Naive B cell (primary cell): Measurements from ENCODE around the gene C1orf174. TPM values are rescaled to one million over a fixed set of nuclear protein-coding genes. Genes with fewer than 3 reads are reported as not detected.
"Not testable (repeated sequence)": the region's sequence is repeated elsewhere in the genome, so short reads cannot be mapped to it uniquely, and the experiment has no call there.

ENCODE experiments used
- ATAC-seq, 2 donors: fragments of 150-1000 bp; cut with Tn5 transposase; 2 replicates each; pipeline ENCODE4 v1.10.0; 2021; ENCODE audit warnings: low read depth in 2 of 2, mild to moderate bottlenecking in 2 of 2, moderate library complexity in 2 of 2
- DNase-seq: peaks from one replicate; pipeline ENCODE4 v3.0.0; 2022
- H3K27ac Mint-ChIP-seq, 6 donors: one replicate each; pipeline ENCODE4 v1.8.0; 2020 to 2022; ENCODE audit warnings: mild to moderate bottlenecking in 6 of 6, mixed read lengths in 6 of 6, moderate library complexity in 5 of 6, inconsistent platforms in 2 of 6
- H3K27me3 Mint-ChIP-seq, 3 donors: one replicate each; pipeline ENCODE4 v1.8.0; 2021 to 2022; ENCODE audit warnings: mixed read lengths in 3 of 3, mild to moderate bottlenecking in 1 of 3
- H3K36me3 Mint-ChIP-seq, 2 donors: one replicate each; pipeline ENCODE4 v1.8.0; 2020 to 2022; ENCODE audit warnings: mixed read lengths in 2 of 2, inconsistent platforms in 1 of 2, mild to moderate bottlenecking in 1 of 2
- H3K4me1 Mint-ChIP-seq, 3 donors: one replicate each; pipeline ENCODE4 v1.8.0; 2020 to 2022; ENCODE audit warnings: mixed read lengths in 3 of 3, inconsistent platforms in 1 of 3, mild to moderate bottlenecking in 1 of 3, moderate library complexity in 1 of 3
- H3K4me3 Mint-ChIP-seq, 8 donors: one replicate each; pipeline ENCODE4 v1.8.0; 2020 to 2022; ENCODE audit warnings: mild to moderate bottlenecking in 8 of 8, mixed read lengths in 8 of 8, moderate library complexity in 8 of 8, inconsistent platforms in 2 of 8
- H3K9me3 Mint-ChIP-seq, 7 donors: one replicate each; pipeline ENCODE4 v1.8.0; 2020 to 2022; ENCODE audit warnings: mixed read lengths in 7 of 7, mild to moderate bottlenecking in 5 of 7, inconsistent platforms in 2 of 7, moderate library complexity in 1 of 7
- polyA plus RNA-seq, 6 donors: library from polyadenylated mRNA; unstranded; fragments of 300-500 nt; fragmentation: Illumina TruSeq; gene quantifications; one replicate each; pipeline ENCODE4 v1.2.3, GENCODE V29; 2021; ENCODE audit warnings: low read depth in 6 of 6

C1orf174 gene
- polyA plus RNA-seq, 6 donors from 2014 or later, result 13.6 to 27.9 (median 21.9) TPM

DNA sequence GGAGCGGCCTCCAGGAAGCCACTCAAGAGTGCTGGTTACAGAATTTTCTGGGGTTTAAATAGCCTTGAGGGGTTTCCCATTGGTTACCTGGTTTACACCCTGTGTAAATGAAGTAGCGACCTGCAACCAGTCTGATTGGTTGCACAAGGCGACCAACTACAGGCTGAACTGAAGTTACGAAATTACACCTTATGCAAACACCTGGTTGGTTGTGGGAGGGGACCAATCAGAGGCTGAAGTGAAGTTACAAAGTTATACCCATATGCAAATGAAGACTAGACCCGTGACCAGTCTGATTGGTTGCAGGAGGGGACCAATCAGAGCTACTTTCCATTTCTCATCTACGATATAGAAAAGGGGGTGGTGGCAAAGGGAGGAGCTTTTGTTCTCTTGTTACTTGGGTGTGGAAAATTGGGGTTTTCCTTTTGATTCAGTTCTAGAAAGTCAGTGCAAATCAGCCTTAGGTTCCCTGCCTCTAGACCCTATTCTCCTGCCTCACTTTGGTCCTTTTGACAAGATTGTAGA is 22.2 kb upstream of the C1orf174 start:
- H3K4me1 Mint-ChIP-seq, result no peaks in the 10 kb centered on the region
- H3K4me3 Mint-ChIP-seq, result no peak overlapping the region
- no peak for ATAC-seq

DNA sequence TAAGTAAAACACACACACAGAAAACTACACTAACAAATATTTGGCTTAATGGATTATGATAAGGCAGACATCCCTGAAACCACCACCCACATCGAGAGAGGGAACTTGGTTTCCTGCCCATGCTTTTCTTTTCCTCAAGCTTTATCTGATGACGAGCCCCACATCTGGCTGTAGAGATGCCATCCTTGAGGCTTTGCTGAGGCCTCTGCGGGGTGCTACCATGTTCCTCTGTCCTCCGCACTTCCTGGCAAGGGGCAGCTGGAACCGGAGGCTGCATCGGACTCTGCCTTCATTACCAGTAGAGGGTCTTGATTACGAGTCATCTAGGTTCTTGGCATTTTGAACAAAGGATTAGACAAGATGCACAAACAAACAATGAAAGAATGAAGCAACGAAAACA is 21.7 kb upstream of the C1orf174 start:
- DNase-seq (no peak), ATAC-seq (no peak)
- H3K27me3 Mint-ChIP-seq, result peaks cover 7 to 14% (median 9%) of the 10 kb centered on the region in 3 donors
- H3K4me1 Mint-ChIP-seq, result no peaks in the 10 kb centered on the region
- no peak overlapping the region for H3K4me3 Mint-ChIP-seq
- H3K36me3 Mint-ChIP-seq, result no peaks in the 10 kb centered on the region
- no peaks in the 10 kb centered on the region for H3K9me3 Mint-ChIP-seq
- H3K27ac Mint-ChIP-seq, result no peak overlapping the region

More for the DNA sequence above, 22.2 kb upstream of the C1orf174 start:
- no peak for DNase-seq
- Mint-ChIP-seq H3K9me3 (no peaks in the 10 kb centered on the region), H3K27me3 (peaks cover 10 to 14% (median 14%) of the 10 kb centered on the region in 3 donors), H3K27ac (no peak overlapping the region), H3K36me3 (no peaks in the 10 kb centered on the region)

DNA sequence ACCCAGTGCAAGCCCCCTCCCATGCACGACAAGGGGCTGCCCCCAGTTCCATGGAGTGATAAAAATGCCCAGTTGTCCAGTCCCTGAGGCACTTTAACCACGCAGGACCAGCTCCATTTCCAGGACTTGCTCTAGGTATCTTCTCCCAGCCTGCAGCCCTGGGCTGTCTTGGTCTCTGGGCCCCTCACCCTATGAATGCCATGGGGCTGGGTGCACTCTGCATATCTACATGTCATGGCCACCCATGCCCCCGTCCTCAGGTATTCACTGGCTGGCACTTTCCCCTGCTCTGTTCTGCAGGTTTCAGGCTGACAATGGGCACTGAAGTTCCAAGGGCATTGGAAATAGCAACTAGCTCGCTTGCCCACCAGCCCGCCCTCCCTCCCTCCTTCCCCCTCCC is 19.6 kb upstream of the C1orf174 start:
- ATAC-seq, result no peak
- no peaks in the 10 kb centered on the region for H3K9me3 Mint-ChIP-seq
- H3K27me3 Mint-ChIP-seq, result peaks cover 0 to 9% (median 0%) of the 10 kb centered on the region in 3 donors
- H3K4me3 Mint-ChIP-seq, result no peak overlapping the region
- no peaks in the 10 kb centered on the region for H3K36me3 Mint-ChIP-seq
- H3K4me1 Mint-ChIP-seq, result no peaks in the 10 kb centered on the region
- H3K27ac Mint-ChIP-seq, result no peak overlapping the region
- DNase-seq, result no peak

DNA sequence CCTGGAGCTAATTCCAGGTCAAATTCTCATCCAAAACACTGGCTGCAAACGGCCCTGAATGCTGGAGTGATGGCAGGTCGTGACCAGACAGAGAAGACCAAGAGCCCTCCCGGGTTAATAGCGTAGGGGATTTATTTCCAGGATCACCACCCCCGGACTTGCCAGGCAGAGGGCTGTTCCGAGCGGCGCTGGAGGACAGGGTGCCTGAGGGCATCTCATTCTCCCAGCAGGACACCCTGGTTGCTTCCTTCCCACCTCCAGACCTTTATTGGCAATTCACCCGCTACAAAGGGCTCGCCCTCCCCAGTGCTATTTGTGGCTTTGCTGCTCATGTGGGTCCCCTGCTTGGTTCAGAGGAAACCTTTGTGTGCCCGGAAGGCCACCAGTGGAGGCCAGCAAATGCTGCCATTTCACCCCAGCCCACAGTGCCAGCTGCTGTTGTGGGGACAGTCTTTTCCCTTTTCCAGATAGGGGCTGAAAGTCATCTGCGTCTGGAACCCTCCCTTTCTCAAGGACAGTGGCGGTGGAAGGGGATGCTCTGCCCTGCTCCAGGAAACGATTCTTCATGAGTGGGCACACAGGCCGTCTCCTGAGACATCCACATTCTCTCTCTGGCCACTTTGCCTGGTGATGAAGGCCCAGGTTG is 19.0 kb upstream of the C1orf174 start:
- H3K27me3 Mint-ChIP-seq, result peaks cover 0 to 9% (median 0%) of the 10 kb centered on the region in 3 donors
- ATAC-seq (no peak), DNase-seq (no peak)
- no peaks in the 10 kb centered on the region for H3K36me3 Mint-ChIP-seq
- H3K9me3 Mint-ChIP-seq, result no peaks in the 10 kb centered on the region
- no peak overlapping the region for H3K27ac Mint-ChIP-seq
- H3K4me3 Mint-ChIP-seq, result peak overlapping the region in 1 of 8 donors; percentile 60
- H3K4me1 Mint-ChIP-seq, result no peaks in the 10 kb centered on the region

DNA sequence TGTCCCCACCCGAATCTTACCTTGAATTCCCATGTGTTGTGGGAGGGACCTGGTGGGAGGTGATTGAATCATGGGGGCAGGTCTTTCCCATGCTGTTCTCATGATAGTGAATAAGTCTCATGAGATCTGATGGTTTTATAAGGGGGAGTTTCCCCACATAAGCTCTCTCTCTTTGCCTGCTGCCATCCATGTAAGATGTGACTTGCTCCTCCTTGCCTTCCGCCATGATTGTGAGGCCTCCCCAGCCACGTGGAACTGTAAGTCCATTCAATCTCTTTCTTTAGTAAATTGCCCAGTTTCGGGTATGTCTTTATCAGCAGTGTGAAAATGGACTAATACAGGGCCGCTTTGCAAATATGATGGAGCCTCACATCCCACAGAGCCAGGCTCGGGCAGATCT is 18.3 kb upstream of the C1orf174 start:
- H3K27me3 Mint-ChIP-seq, result not testable (repeated sequence)

DNA sequence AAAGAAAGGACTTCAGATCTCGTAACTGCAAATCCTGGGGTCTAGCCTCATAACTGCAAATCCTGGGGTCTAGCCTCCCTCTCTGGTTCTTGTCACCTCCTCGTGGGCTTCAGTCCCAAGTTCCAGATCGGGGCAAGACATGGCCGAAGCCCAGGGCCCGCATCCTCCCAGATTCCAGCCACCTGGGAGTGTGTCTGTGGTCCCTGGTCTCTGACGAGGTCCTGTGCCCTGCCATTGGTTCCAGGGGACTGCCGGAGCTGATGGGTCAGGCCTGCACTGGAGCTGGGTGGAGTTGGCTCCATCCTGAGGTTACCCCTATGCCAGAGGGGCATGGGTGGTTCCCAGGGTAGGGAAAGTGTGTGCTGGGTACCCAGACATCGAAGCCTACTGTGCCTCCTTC is 17.7 kb upstream of the C1orf174 start:
- Mint-ChIP-seq H3K27ac (no peak overlapping the region), H3K9me3 (no peaks in the 10 kb centered on the region), H3K4me3 (no peak overlapping the region), H3K27me3 (peaks cover 0 to 9% (median 0%) of the 10 kb centered on the region in 3 donors), H3K36me3 (no peaks in the 10 kb centered on the region), H3K4me1 (no peaks in the 10 kb centered on the region)
- DNase-seq (no peak), ATAC-seq (no peak)

More for the DNA sequence above, 18.3 kb upstream of the C1orf174 start:
- ATAC-seq, H3K9me3 Mint-ChIP-seq, DNase-seq, H3K4me1 Mint-ChIP-seq, H3K36me3 Mint-ChIP-seq, H3K4me3 Mint-ChIP-seq: not testable (repeated sequence)
- peak overlapping the region in 1 of 6 donors; percentile 21 for H3K27ac Mint-ChIP-seq

DNA sequence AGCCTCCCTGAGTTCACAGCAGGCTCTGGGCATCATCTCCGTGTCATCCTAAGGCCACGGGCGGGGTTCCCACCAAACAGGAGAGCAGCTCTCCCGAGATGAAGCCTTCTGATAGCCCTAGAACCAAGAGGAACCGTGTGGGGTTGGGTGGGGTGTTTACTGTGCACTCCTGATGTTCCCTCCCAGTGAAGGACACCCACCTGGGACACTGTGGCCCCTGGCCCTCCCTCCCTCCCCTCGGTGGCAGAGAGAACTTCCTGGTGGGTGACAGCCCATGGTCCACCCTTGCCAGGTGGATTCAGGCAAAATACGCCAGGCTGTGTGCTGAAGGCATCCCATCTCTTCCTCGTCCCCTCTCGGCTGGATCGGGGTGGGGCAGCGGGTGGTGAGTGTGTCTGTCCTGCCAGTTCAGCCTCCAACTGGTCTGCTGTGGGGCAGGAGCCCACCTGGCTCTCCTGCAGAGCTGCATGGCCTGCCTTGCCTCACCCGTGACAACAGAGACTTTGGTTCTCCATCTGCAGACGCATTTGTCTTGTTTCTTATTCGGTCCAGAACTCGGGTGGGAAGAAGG is 15.6 kb upstream of the C1orf174 start:
- Mint-ChIP-seq H3K9me3 (no peaks in the 10 kb centered on the region), H3K4me3 (peak overlapping the region in 1 of 8 donors; percentile 60), H3K27ac (no peak overlapping the region), H3K4me1 (peaks cover 4 to 13% (median 12%) of the 10 kb centered on the region in 3 donors), H3K36me3 (no peaks in the 10 kb centered on the region), H3K27me3 (peaks cover 0 to 8% (median 0%) of the 10 kb centered on the region in 3 donors)
- ATAC-seq (no peak), DNase-seq (no peak)

DNA sequence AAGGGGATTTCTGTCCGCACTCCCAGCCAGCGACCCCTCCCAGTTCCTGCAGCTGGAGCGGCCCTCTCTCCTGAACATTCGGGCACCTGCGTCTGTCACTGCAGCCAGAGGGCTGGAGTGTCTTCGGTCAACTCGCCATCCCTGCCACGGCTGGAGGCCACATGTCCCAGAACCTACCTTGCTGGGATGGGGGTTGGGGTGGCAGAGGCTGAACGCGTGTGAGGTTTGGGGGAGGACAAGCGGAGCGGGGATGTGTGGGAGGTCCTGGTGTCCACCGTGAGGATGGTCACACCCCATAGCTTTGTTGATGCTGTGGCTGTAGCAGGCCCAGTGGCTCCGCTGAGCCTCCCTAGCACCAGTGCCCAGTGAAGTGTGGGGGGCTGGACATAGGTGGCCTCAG is 14.8 kb upstream of the C1orf174 start:
- no peak overlapping the region for H3K27ac Mint-ChIP-seq
- peaks cover 0 to 10% (median 3%) of the 10 kb centered on the region in 3 donors for H3K27me3 Mint-ChIP-seq
- peaks cover 6 to 20% (median 16%) of the 10 kb centered on the region in 3 donors for H3K4me1 Mint-ChIP-seq
- DNase-seq (no peak), ATAC-seq (no peak)
- no peak overlapping the region for H3K4me3 Mint-ChIP-seq
- H3K36me3 Mint-ChIP-seq, result no peaks in the 10 kb centered on the region
- no peaks in the 10 kb centered on the region for H3K9me3 Mint-ChIP-seq

DNA sequence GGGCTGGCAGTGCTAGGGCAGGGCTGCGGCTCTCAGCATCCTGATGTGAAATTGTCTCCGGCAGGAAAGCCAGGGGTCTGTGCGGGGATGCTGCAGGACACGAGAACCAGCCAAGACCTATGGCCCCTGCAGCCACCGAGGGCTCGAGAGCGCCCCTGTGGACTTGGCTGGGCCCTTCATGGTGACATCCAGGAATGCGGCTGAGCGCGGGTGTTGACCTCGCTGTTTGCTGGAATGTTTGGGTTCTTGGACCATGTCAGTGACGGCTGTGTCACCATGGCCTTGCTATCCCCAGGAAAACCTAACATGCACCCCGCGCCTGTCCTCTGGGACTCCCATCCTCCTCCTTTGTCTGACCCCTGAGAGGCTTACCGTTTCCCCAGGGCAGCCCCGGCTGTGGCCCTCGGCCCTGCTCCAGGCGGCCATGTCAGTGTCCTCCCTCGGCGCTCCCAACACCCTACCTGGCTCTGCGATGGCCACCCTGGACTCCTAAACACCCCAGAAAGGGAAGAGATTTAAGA is 14.3 kb upstream of the C1orf174 start:
- DNase-seq (no peak), ATAC-seq (no peak)
- Mint-ChIP-seq H3K27me3 (peaks cover 0 to 13% (median 7%) of the 10 kb centered on the region in 3 donors), H3K4me1 (peaks cover 10 to 23% (median 20%) of the 10 kb centered on the region in 3 donors), H3K9me3 (no peaks in the 10 kb centered on the region), H3K36me3 (no peaks in the 10 kb centered on the region), H3K27ac (no peak overlapping the region), H3K4me3 (no peak overlapping the region)

DNA sequence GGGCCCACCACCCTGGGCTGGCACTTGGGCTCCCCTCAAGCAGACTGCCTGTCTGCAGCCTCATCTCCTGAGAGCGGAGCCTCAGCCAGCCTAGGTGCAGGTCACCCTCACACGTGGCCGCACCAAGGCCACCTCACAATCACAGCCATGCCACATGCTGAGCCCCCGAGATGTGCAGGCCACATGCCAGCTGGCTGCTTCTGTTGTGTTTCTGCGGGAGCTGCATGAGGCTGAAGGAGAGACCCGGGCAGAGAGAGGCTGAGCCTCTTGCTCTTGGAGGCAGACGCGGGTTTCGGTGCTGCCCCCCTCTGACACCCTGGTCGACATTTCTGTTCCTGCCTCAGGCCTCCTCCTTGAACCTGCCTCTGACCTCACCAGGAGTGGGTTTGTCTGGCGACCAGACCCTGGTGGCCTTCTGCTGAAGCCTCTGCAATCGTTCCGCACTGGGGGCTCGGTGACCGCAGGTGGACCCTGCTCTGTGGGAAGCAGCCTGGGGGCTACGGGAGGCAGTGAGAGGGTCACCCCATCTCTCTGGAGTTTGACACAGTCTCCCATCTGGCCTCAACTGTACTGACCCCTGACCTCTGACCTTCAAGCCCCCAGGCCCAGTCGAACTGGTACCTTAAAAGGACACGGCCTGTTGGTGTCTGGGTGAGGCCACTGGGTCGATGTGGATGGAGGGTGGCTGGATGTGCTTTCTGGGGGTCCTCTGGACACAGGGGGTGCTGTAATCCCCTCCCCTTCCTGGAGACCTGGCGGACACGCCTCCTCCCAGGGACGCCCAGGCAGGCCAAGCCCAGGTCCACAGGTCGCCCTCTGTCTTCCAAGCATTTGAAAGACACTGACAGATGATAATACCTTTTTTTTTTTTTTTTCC is 13.0 kb upstream of the C1orf174 start:
- no peak for DNase-seq
- Mint-ChIP-seq H3K27me3 (peaks cover 0 to 14% (median 7%) of the 10 kb centered on the region in 3 donors), H3K4me1 (peaks cover 10 to 23% (median 20%) of the 10 kb centered on the region in 3 donors), H3K27ac (no peak overlapping the region), H3K36me3 (no peaks in the 10 kb centered on the region), H3K4me3 (no peak overlapping the region), H3K9me3 (no peaks in the 10 kb centered on the region)
- no peak for ATAC-seq

DNA sequence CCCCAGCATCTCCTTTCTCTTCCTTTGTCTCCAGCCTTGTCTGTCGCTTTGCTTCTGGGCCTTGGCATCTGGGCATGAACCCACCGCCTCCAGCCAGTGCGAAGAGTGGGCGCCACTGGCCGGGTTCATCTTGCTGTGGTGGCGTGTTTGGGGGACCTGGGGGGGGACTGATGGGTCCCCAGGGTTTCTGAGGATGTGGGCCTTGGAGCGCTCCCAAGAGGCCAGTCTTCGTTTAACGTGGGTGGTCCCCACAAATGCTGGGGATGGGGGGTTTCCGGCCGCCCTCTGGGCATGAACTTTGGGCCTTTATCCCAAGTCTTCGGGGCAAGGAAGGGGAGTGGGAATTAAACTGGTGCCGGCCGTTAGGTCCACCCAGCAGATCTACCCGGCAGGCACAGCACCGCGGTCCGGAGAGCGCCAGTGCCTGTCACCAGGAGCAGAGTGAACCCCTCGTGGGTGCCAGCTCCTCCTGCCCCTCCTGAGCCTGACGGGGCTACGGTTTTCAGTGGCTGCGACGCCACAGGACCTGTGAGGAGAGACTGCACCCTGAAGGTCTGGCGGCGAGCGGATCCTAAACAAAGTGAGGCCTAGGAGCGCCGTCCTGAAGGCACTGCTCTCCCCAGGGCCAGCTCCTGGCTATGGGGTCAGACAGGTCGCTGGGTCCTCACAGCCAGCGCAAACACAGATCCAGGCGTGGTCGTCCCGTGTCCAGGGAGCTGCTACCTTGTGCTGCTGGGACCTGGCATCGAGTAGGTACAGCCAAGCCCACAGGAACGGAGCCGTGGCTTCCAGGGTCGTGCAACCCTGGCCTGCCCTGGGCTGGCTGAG is 12.1 kb upstream of the C1orf174 start:
- Mint-ChIP-seq H3K27me3 (peaks cover 0 to 14% (median 7%) of the 10 kb centered on the region in 3 donors), H3K27ac (peak overlapping the region in 2 of 6 donors; percentile 20 to 86), H3K9me3 (no peaks in the 10 kb centered on the region), H3K4me1 (peaks cover 10 to 24% (median 20%) of the 10 kb centered on the region in 3 donors), H3K36me3 (no peaks in the 10 kb centered on the region), H3K4me3 (no peak overlapping the region)
- ATAC-seq, result no peak
- no peak for DNase-seq
